CD4-positive, alpha-beta memory T cell (primary cell): ENCODE measurements around the gene SLC30A7. TPM values are rescaled to one million over a fixed set of nuclear protein-coding genes. Genes with fewer than 3 reads are reported as not detected.

Experiments used
- CTCF ChIA-PET: fragments of 350-600 bp; sonication (Branson Sonifier 250); formaldehyde crosslinking; loops from one replicate; lab custom pipeline; 2021; ENCODE audit warnings: inconsistent platforms; ENCODE audit not compliant: partially characterized antibody; lab: Charles Lee
- POLR2A ChIA-PET: fragments of 350-600 bp; sonication (Branson Sonifier 250); formaldehyde crosslinking; loops from one replicate; lab custom pipeline; 2021; ENCODE audit not compliant: partially characterized antibody; lab: Charles Lee
- DNase-seq, 5 donors: peaks; one replicate each; pipeline versions ENCODE4 v3.0.0 to v3.0.0-alpha.2; 2020 to 2022; ENCODE audit warnings: mixed read lengths in 1 of 5
- H3K27ac ChIP-seq: one replicate; pipeline ENCODE4 v1.7.0; 2013; ENCODE audit warnings: low read depth, low read length
- H3K27me3 ChIP-seq: 2 replicates; pipeline ENCODE4 v1.7.0; 2013; ENCODE audit warnings: mild to moderate bottlenecking, low read length, moderate library complexity; ENCODE audit not compliant: insufficient read depth
- H3K36me3 ChIP-seq: 2 replicates; pipeline ENCODE4 v1.7.0; 2013; ENCODE audit warnings: mild to moderate bottlenecking, low read length, moderate library complexity; ENCODE audit not compliant: insufficient read depth
- H3K4me1 ChIP-seq: 2 replicates; pipeline ENCODE4 v1.7.0; 2013; ENCODE audit warnings: mild to moderate bottlenecking, low read length, moderate library complexity; ENCODE audit not compliant: insufficient read depth
- H3K4me3 ChIP-seq, 2 donors: one replicate each; pipeline ENCODE4 v1.7.0; 2013; ENCODE audit warnings: low read length in 2 of 2, mild to moderate bottlenecking in 1 of 2
- H3K9me3 ChIP-seq, 2 donors: one replicate each; pipeline ENCODE4 v1.7.0; 2013; ENCODE audit warnings: low read length in 2 of 2, control low read depth in 1 of 2; ENCODE audit not compliant: control insufficient read depth in 1 of 2
- H3K27ac Mint-ChIP-seq, 7 donors: one replicate each; pipeline ENCODE4 v1.8.0; 2020 to 2021; ENCODE audit warnings: mixed read lengths in 7 of 7, mild to moderate bottlenecking in 6 of 7, inconsistent platforms in 3 of 7, moderate library complexity in 3 of 7
- H3K27me3 Mint-ChIP-seq, 2 donors: one replicate each; pipeline ENCODE4 v1.8.0; 2020 to 2021; ENCODE audit warnings: mixed read lengths in 2 of 2
- H3K36me3 Mint-ChIP-seq, 2 donors: one replicate each; pipeline ENCODE4 v1.8.0; 2020 to 2021; ENCODE audit warnings: mixed read lengths in 2 of 2, inconsistent platforms in 1 of 2, mild to moderate bottlenecking in 1 of 2
- H3K4me1 Mint-ChIP-seq, 4 donors: one replicate each; pipeline ENCODE4 v1.8.0; 2020 to 2021; ENCODE audit warnings: mixed read lengths in 4 of 4, mild to moderate bottlenecking in 1 of 4
- H3K4me3 Mint-ChIP-seq, 8 donors: one replicate each; pipeline ENCODE4 v1.8.0; 2020 to 2021; ENCODE audit warnings: mixed read lengths in 8 of 8, mild to moderate bottlenecking in 7 of 8, moderate library complexity in 6 of 8, inconsistent platforms in 3 of 8
- H3K9me3 Mint-ChIP-seq, 8 donors: one replicate each; pipeline ENCODE4 v1.8.0; 2020 to 2021; ENCODE audit warnings: mixed read lengths in 8 of 8, mild to moderate bottlenecking in 5 of 8, inconsistent platforms in 3 of 8, moderate library complexity in 1 of 8
- intact Hi-C: fragments of 100-400 bp; cut with micrococcal nuclease; formaldehyde crosslinking; loops from one replicate; pipeline ENCODE4 v1.15.1; 2023
- polyA plus RNA-seq, 2 donors: library from polyadenylated mRNA; unstranded; fragments of 300-500 nt; fragmentation: Illumina TruSeq; gene quantifications; one replicate each; pipeline ENCODE4 v1.2.3, GENCODE V29; 2021
- total RNA-seq, 2 experiments: library from RNA; stranded (reverse); gene quantifications; one replicate each; pipeline ENCODE4 v1.2.3, GENCODE V29; 2021

SLC30A7 gene
- total and polyA plus RNA-seq, 4 experiments from 2014 or later = 11.3 to 54.9 (median 34.7) TPM

DNA sequence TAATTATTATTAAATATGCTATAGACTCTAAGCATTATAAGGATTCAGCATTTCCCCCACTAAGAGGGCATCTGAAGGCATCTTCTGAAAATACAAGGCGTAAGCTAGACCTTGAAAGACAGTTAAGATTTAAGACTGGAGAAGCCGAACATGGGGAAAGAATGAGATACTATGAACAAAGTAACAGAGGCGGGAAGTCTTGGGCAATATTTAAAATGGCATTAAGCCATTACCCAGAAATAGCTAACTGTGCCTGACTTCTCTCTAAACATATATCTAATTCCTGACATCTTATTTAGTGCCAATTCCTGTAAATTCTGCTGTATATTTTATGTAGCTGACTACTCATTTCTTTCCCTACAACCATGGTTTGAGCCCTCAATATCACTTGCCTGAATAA, 108.8 kb downstream of the SLC30A7 start:
- POLR2A ChIA-PET = interaction anchor here (0.7 to 3.2 kb wide), 8 partner anchors 9 to 279 kb away, joined by 3 to 16 read pairs (median 5); partner anchors contain the start of genes DPH5 and S1PR1

DNA sequence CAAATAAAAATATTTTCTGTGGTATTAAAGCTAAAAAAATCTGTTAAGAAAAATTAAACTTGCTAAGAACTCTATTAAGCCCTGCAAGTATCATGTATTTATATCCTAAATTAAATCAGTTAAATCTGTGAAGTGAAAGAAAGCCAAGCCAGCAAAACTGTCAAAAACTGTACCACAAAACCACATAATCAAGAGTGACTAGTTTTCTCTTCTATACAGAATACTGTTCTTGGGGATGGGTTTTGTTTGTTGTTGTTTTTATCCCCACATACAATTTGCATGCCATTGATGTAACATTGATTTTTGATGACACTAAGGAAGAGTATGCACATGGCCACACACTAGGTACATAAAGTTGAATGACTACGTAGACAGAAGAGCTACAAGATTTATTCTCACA, 109.3 kb downstream of the SLC30A7 start:
- ChIA-PET POLR2A (interaction anchor here (0.7 to 3.2 kb wide), 7 partner anchors 10 to 279 kb away, joined by 3 to 16 read pairs (median 6); partner anchors contain the start of genes DPH5 and S1PR1), CTCF (interaction anchor here (0.8 to 1.7 kb wide), 6 partner anchors 9 to 233 kb away, joined by 3 to 5 read pairs (median 4); no protein-coding TSS in a partner anchor)
- intact Hi-C loops = loop anchor here (2.0 kb wide), 1 partner anchor 232 kb away; the partner anchor contains the start of gene S1PR1
- Histone ChIP-seq H3K4me1 (peaks cover 58% of the 10 kb centered on the region), H3K27ac (no peak overlapping the region), H3K36me3 (no peaks in the 10 kb centered on the region), H3K4me3 (no peak overlapping the region), H3K9me3 (no peaks in the 10 kb centered on the region), H3K27me3 (no peaks in the 10 kb centered on the region)
- peak overlapping the region in 6 of 8 donors; percentile 25 to 78 (median 46) for H3K4me3 Mint-ChIP-seq
- DNase-seq = peak in 3 of 5 donors; percentile 16 to 51 (median 37)
- peaks cover 48 to 72% (median 57%) of the 10 kb centered on the region in 4 donors for H3K4me1 Mint-ChIP-seq
- H3K9me3 Mint-ChIP-seq = peaks cover 0 to 3% (median 0%) of the 10 kb centered on the region in 8 donors
- peak overlapping the region; percentile 45 to 93 (median 77) for H3K27ac Mint-ChIP-seq
- no peaks in the 10 kb centered on the region for H3K27me3 Mint-ChIP-seq
- H3K36me3 Mint-ChIP-seq = peaks cover 34 to 42% of the 10 kb centered on the region in 2 donors

More for the DNA sequence above, 108.8 kb downstream of the SLC30A7 start:
- peaks cover 0 to 3% (median 0%) of the 10 kb centered on the region in 8 donors for H3K9me3 Mint-ChIP-seq
- H3K36me3 ChIP-seq = no peaks in the 10 kb centered on the region
- H3K27ac ChIP-seq = no peak overlapping the region
- H3K4me1 Mint-ChIP-seq = peaks cover 48 to 75% (median 58%) of the 10 kb centered on the region in 4 donors
- DNase-seq = no peak
- CTCF ChIA-PET = interaction anchor here (0.6 to 1.9 kb wide), 7 partner anchors 8 to 234 kb away, joined by 3 to 5 read pairs (median 4); no protein-coding TSS in a partner anchor
- no peaks in the 10 kb centered on the region for H3K9me3 ChIP-seq
- H3K36me3 Mint-ChIP-seq = peaks cover 30 to 40% of the 10 kb centered on the region in 2 donors
- H3K27me3 ChIP-seq = no peaks in the 10 kb centered on the region
- peak overlapping the region; percentile 32 to 93 (median 52) for H3K27ac Mint-ChIP-seq
- no peaks in the 10 kb centered on the region for H3K27me3 Mint-ChIP-seq
- no peak overlapping the region for H3K4me3 ChIP-seq
- H3K4me3 Mint-ChIP-seq = peak overlapping the region in 4 of 8 donors; percentile 9 to 78 (median 44)
- peaks cover 58% of the 10 kb centered on the region for H3K4me1 ChIP-seq
- intact Hi-C loops = loop anchor here (2.0 kb wide), 1 partner anchor 232 kb away; the partner anchor contains the start of gene S1PR1

DNA sequence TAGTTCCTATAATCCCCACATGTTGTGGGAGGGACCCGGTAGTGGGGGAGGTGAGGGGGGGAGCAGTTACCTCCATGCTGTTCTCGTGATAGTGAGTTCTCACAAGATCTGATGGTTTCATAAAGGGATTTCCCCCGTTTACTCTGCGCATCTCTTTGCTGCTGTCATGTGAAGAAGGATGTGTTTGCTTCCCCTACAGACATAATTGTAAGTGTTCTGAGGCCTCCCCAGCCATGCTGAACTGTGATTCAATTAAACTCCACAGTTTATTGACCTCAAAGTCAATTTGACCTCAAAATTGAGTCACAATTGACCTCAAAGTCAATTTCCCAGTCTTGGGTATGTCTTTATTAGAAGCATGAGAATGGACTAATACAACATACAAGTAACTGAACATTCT, 110.0 kb downstream of the SLC30A7 start:
- Mint-ChIP-seq H3K27ac (peak overlapping the region; percentile 45 to 93 (median 78)), H3K9me3 (peaks cover 0 to 3% (median 0%) of the 10 kb centered on the region in 8 donors), H3K36me3 (peaks cover 34 to 42% of the 10 kb centered on the region in 2 donors), H3K27me3 (no peaks in the 10 kb centered on the region), H3K4me3 (peak overlapping the region in 5 of 8 donors; percentile 21 to 68 (median 39)), H3K4me1 (peaks cover 48 to 69% (median 58%) of the 10 kb centered on the region in 4 donors)
- Histone ChIP-seq H3K4me1 (peaks cover 58% of the 10 kb centered on the region), H3K27ac (no peak overlapping the region), H3K27me3 (no peaks in the 10 kb centered on the region), H3K4me3 (no peak overlapping the region), H3K9me3 (no peaks in the 10 kb centered on the region), H3K36me3 (no peaks in the 10 kb centered on the region)
- intact Hi-C loops = loop anchor here (2.0 kb wide), 1 partner anchor 231 kb away; the partner anchor contains the start of gene S1PR1
- peak in 2 of 5 donors; percentile 34 to 49 for DNase-seq
- ChIA-PET POLR2A (interaction anchor here (0.6 to 3.2 kb wide), 5 partner anchors 11 to 278 kb away, joined by 3 to 11 read pairs (median 6); partner anchors contain the start of gene DPH5), CTCF (interaction anchor here (0.9 to 1.7 kb wide), 4 partner anchors 11 to 233 kb away, joined by 3 to 5 read pairs (median 4); no protein-coding TSS in a partner anchor)

DNA sequence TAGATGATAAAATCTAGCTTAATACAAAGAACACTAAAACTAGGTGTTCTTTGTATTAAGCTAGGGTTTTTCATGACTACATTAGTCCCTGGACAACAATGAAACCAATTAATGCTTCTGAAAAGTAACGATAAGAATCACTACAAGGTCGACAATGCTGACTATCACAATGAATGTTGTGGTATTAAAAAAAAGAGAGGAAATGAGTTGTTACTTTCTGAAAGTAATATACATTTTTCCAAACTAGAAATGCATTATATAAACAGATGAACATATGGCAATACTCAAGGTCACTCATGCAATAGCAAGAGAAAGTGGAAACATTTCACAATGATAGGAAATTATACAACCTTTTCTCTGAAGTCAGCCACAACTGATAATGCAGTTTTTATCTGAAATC, 110.7 kb downstream of the SLC30A7 start:
- Histone ChIP-seq H3K27ac (no peak overlapping the region), H3K36me3 (no peaks in the 10 kb centered on the region), H3K27me3 (no peaks in the 10 kb centered on the region), H3K9me3 (no peaks in the 10 kb centered on the region), H3K4me1 (peaks cover 55% of the 10 kb centered on the region), H3K4me3 (no peak overlapping the region)
- CTCF ChIA-PET = interaction anchor here (0.9 to 1.7 kb wide), 2 partner anchors 11 to 57 kb away, joined by 3 to 4 read pairs; no protein-coding TSS in a partner anchor
- peak overlapping the region in 6 of 7 donors; percentile 45 to 80 (median 66) for H3K27ac Mint-ChIP-seq
- H3K9me3 Mint-ChIP-seq = peaks cover 0 to 3% (median 0%) of the 10 kb centered on the region in 8 donors
- no peaks in the 10 kb centered on the region for H3K27me3 Mint-ChIP-seq
- DNase-seq = no peak
- intact Hi-C loops = no loop called here
- peak overlapping the region in 4 of 8 donors; percentile 32 to 50 (median 40) for H3K4me3 Mint-ChIP-seq
- H3K4me1 Mint-ChIP-seq = peaks cover 46 to 65% (median 54%) of the 10 kb centered on the region in 4 donors
- peaks cover 31 to 38% of the 10 kb centered on the region in 2 donors for H3K36me3 Mint-ChIP-seq
- POLR2A ChIA-PET = interaction anchor here (0.6 to 3.2 kb wide), 2 partner anchors 11 to 229 kb away, joined by 3 to 11 read pairs; no protein-coding TSS in a partner anchor

DNA sequence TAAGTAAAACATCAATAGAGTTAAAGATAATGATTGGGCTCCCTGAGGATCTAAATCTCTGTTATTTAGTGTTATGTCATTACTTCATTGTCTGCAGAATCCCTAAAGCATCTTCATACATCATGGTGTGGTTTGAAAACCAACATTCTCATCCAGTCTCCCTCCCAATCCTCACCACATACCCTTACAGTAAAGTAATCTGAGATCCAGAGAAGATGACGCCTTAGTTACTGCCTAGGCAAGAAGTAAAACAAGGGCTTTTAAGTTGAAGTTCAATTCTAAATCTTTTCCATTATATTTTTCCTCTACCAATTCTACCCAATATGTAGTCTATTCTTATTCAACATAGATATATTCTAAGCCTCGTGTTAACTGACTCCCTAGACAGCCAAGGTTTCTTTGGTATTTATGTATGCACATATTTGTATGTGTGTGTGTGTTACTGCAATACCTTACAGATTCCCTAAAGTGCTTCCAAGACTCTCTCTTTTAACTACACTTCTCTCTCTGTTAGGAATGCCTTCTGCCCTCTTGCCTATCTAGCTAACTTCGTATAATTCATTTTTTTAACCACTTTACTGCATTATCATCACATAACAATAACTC, 112.4 kb downstream of the SLC30A7 start:
- H3K4me1 Mint-ChIP-seq = peaks cover 34 to 50% (median 41%) of the 10 kb centered on the region in 4 donors

DNA sequence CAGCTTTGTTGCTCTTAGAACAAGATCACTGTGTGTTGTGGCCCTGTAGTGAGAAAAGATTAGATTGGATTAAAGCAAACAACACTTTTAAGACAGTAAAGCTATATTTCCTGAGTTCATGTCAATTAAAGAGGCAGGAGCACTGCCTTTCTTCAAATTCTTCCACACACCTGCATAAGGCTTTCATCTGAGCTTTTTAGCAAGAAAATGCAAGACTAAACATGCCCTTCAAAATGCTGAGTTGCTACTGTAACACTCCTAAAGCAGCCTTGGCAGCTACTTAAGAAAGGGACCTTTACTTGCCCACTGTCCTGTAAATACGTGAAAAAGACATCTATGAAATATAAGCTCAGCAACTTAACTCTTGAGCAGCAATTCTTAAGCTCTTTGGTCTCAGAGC, 117.9 kb downstream of the SLC30A7 start:
- ChIA-PET CTCF (interaction anchor here (1.0 to 1.2 kb wide), 4 partner anchors 8 to 274 kb away, joined by 3 read pairs; no protein-coding TSS in a partner anchor), POLR2A (interaction anchor here (0.9 to 1.7 kb wide), 7 partner anchors 10 to 233 kb away, joined by 3 to 4 read pairs (median 3); partner anchors contain the start of gene DPH5)
- H3K27me3 ChIP-seq = no peaks in the 10 kb centered on the region
- no peak overlapping the region for H3K27ac ChIP-seq
- intact Hi-C loops = no loop called here
- no peaks in the 10 kb centered on the region for H3K27me3 Mint-ChIP-seq
- no peak for DNase-seq
- no peaks in the 10 kb centered on the region for H3K4me1 ChIP-seq
- H3K4me3 ChIP-seq = no peak overlapping the region
- no peak overlapping the region for H3K4me3 Mint-ChIP-seq
- no peak overlapping the region for H3K27ac Mint-ChIP-seq
- no peaks in the 10 kb centered on the region for H3K9me3 ChIP-seq
- peaks cover 0 to 2% (median 0%) of the 10 kb centered on the region in 8 donors for H3K9me3 Mint-ChIP-seq
- H3K36me3 ChIP-seq = no peaks in the 10 kb centered on the region
- peaks cover 59 to 66% of the 10 kb centered on the region in 2 donors for H3K36me3 Mint-ChIP-seq
- peaks cover 2 to 9% (median 8%) of the 10 kb centered on the region in 4 donors for H3K4me1 Mint-ChIP-seq

More for the DNA sequence above, 112.4 kb downstream of the SLC30A7 start:
- Histone ChIP-seq H3K27ac (no peak overlapping the region), H3K27me3 (no peaks in the 10 kb centered on the region), H3K4me1 (peaks cover 39% of the 10 kb centered on the region), H3K9me3 (no peaks in the 10 kb centered on the region), H3K4me3 (no peak overlapping the region), H3K36me3 (no peaks in the 10 kb centered on the region)
- no peak for DNase-seq
- POLR2A ChIA-PET = no interaction called here
- Mint-ChIP-seq H3K9me3 (peaks cover 0 to 2% (median 0%) of the 10 kb centered on the region in 8 donors), H3K36me3 (peaks cover 39 to 47% of the 10 kb centered on the region in 2 donors), H3K4me3 (no peak overlapping the region), H3K27me3 (no peaks in the 10 kb centered on the region), H3K27ac (peak overlapping the region in 3 of 7 donors; percentile 2 to 43 (median 3))
- CTCF ChIA-PET = no interaction called here
- intact Hi-C loops = loop anchor here (2.0 kb wide), 1 partner anchor 16 kb away; the partner anchor contains the start of gene DPH5
